Tibial artery (tissue), 4 donors: ENCODE measurements around the gene SMTNL2.
"Not testable (repeated sequence)": the region's sequence is repeated elsewhere in the genome, so short reads cannot be mapped to it uniquely, and the experiment has no call there.

Experiments used
- DNase-seq, 2 donors: peaks; one replicate each; pipeline ENCODE4 v3.0.0-alpha.2; 2019
- H3K27ac ChIP-seq, 2 donors: fragments of 200-600 bp; sonication (generic) in 1 of 2; 1 replicate in 1 of 2; 2 replicates in 1 of 2; pipeline ENCODE4 v1.5.1; 2018 to 2019; ENCODE audit warnings: mild to moderate bottlenecking in 1 of 2
- H3K27me3 ChIP-seq, 2 donors: fragments of 200-600 bp; sonication (generic) in 1 of 2; one replicate each; pipeline versions ENCODE4 v1.5.1 to v1.6.0; 2016 to 2019
- H3K36me3 ChIP-seq, 3 donors: fragments of 200-600 bp; sonication (generic) in 2 of 3; one replicate each; pipeline ENCODE4 v1.5.1; 2016 to 2019; ENCODE audit warnings: mild to moderate bottlenecking in 2 of 3
- H3K4me1 ChIP-seq, 4 donors: fragments of 200-600 bp; sonication (generic) in 2 of 4; 1 replicate in 3 of 4; 2 replicates in 1 of 4; pipeline ENCODE4 v1.5.1; 2016 to 2019
- H3K4me3 ChIP-seq, 2 donors: fragments of 200-600 bp; sonication (generic) in 1 of 2; 1 replicate in 1 of 2; 2 replicates in 1 of 2; pipeline ENCODE4 v1.5.1; 2018 to 2019; ENCODE audit warnings: mild to moderate bottlenecking in 2 of 2
- H3K9me3 ChIP-seq, 3 donors: fragments of 200-600 bp; sonication (generic) in 1 of 3; one replicate each; pipeline ENCODE4 v1.5.1; 2016 to 2019
- CTCF ChIP-seq, 2 experiments: fragments of 200-600 bp in 1 of 2; fragments of 450-650 bp in 1 of 2; IDR thresholded peaks; one replicate each; pipeline ENCODE4 v1.5.1; 2017 to 2019; ENCODE audit warnings: antibody characterized with exemption in 2 of 2, mild to moderate bottlenecking in 1 of 2, moderate library complexity in 1 of 2
- intact Hi-C: fragments of 100-400 bp; cut with DNase I; formaldehyde crosslinking; loops from one replicate; pipeline ENCODE4 v1.15.0; 2023; ENCODE audit warnings: low total_unique reads

Gene SMTNL2

GRCh38 chr17:4623249-4623648 lies 38.9 kb downstream of the SMTNL2 start:
- Histone ChIP-seq H3K36me3 (no peaks in the 10 kb centered on the region), H3K27me3 (peaks cover 0 to 3% of the 10 kb centered on the region in 2 donors), H3K4me1 (peaks cover 0 to 7% (median 4%) of the 10 kb centered on the region in 4 donors), H3K27ac (no peak overlapping the region), H3K9me3 (no peaks in the 10 kb centered on the region), H3K4me3 (no peak overlapping the region)
- no peak for TF ChIP-seq CTCF (IDR thresholded peaks at IDR 0.05)
- intact Hi-C loops: no loop called here
- no peak for DNase-seq

GRCh38 chr17:4624451-4624911 lies 40.2 kb downstream of the SMTNL2 start:
- DNase-seq, H3K36me3 ChIP-seq, H3K27ac ChIP-seq, H3K9me3 ChIP-seq, H3K4me1 ChIP-seq, H3K27me3 ChIP-seq, H3K4me3 ChIP-seq, intact Hi-C loops: not testable (repeated sequence)

- no peak for TF ChIP-seq CTCF (IDR thresholded peaks at IDR 0.05)
- H3K9me3 ChIP-seq: no peaks in the 10 kb centered on the region
- DNase-seq: no peak
- H3K27me3 ChIP-seq: peaks cover 0 to 2% of the 10 kb centered on the region in 2 donors
- H3K4me3 ChIP-seq: no peak overlapping the region
- no peak overlapping the region for H3K27ac ChIP-seq
- intact Hi-C loops: loop anchor here (5.0 kb wide), 2 partner anchors 58 to 203 kb away; no protein-coding TSS in a partner anchor
- no peaks in the 10 kb centered on the region for H3K36me3 ChIP-seq
- H3K4me1 ChIP-seq: peaks cover 0 to 7% (median 4%) of the 10 kb centered on the region in 4 donors
Measured at GRCh38 chr17:4625181-4625617, 40.9 kb downstream of the SMTNL2 start.

GRCh38 chr17:4626734-4627256 lies 42.5 kb downstream of the SMTNL2 start:
- no peak for DNase-seq
- no peak overlapping the region for H3K4me3 ChIP-seq

GRCh38 chr17:4631431-4631830 lies 47.1 kb downstream of the SMTNL2 start:
- Histone ChIP-seq H3K27ac (no peak overlapping the region), H3K4me3 (no peak overlapping the region), H3K36me3 (no peaks in the 10 kb centered on the region), H3K4me1 (no peaks in the 10 kb centered on the region), H3K27me3 (peaks cover 0 to 33% of the 10 kb centered on the region in 2 donors), H3K9me3 (no peaks in the 10 kb centered on the region)
- intact Hi-C loops: no loop called here
- no peak for TF ChIP-seq CTCF (IDR thresholded peaks at IDR 0.05)
- no peak for DNase-seq

More at GRCh38 chr17:4626734-4627256, 42.5 kb downstream of the SMTNL2 start:
- H3K27me3 ChIP-seq: peaks cover 0 to 9% of the 10 kb centered on the region in 2 donors
- no peak for TF ChIP-seq CTCF (IDR thresholded peaks at IDR 0.05)
- H3K4me1 ChIP-seq: peaks cover 0 to 7% (median 4%) of the 10 kb centered on the region in 4 donors
- no peaks in the 10 kb centered on the region for H3K36me3 ChIP-seq
- no peaks in the 10 kb centered on the region for H3K9me3 ChIP-seq
- intact Hi-C loops: loop anchor here (5.0 kb wide), 2 partner anchors 59 to 204 kb away; no protein-coding TSS in a partner anchor
- no peak overlapping the region for H3K27ac ChIP-seq

GRCh38 chr17:4631836-4632580 lies 47.7 kb downstream of the SMTNL2 start:
- intact Hi-C loops: no loop called here
- no peak for DNase-seq
- Histone ChIP-seq H3K27me3 (peaks cover 0 to 39% of the 10 kb centered on the region in 2 donors), H3K36me3 (no peaks in the 10 kb centered on the region), H3K4me3 (no peak overlapping the region), H3K9me3 (no peaks in the 10 kb centered on the region), H3K27ac (no peak overlapping the region), H3K4me1 (no peaks in the 10 kb centered on the region)
- TF ChIP-seq CTCF (IDR thresholded peaks at IDR 0.05): no peak
